ENCODE measurements around the gene CBR1. TPM values are rescaled to one million over a fixed set of nuclear protein-coding genes. Genes with fewer than 3 reads are reported as not detected.

The CBR1 gene
- total and polyA plus RNA-seq, 2 of the 13 experiments (the other 11 are each of a cell fraction or from before 2014, with no cell fraction given), result 33.7 to 38.7 TPM

- TF ChIP-seq ZNF441 (CRISPR knock-in tag; IDR thresholded peaks at IDR 0.05; ENCODE audit: borderline replicate concordance), result peak; percentile 56; the same call in 1 of the 2 replicates
- no peak for TF ChIP-seq ZNF260 (CRISPR knock-in tag; IDR thresholded peaks at IDR 0.05; ENCODE audit: borderline replicate concordance, low read depth)
- peak; percentile 68 for TF ChIP-seq PATZ1 (CRISPR knock-in tag; IDR thresholded peaks at IDR 0.05)
- no peak; the same call in 1 of the 2 replicates for TF ChIP-seq TFAP4 (IDR thresholded peaks at IDR 0.05; ENCODE audit: borderline replicate concordance, low read depth)
- TF ChIP-seq KDM5A (IDR thresholded peaks at IDR 0.05; ENCODE audit: borderline replicate concordance, low read length), result peak; percentile 61; the same call in 1 of the 2 replicates
- TF ChIP-seq ZNF720 (CRISPR knock-in tag; IDR thresholded peaks at IDR 0.05), result no peak
- TF ChIP-seq ZNF280B (CRISPR knock-in tag; IDR thresholded peaks at IDR 0.05; ENCODE audit: borderline replicate concordance), result no peak; the same call in 1 of the 2 replicates
- TF ChIP-seq DNMT3B (CRISPR knock-in tag; conservative IDR thresholded peaks at IDR 0.05), result peak; percentile 41; the same call in 1 of the 2 replicates
- TF ChIP-seq DMTF1 (CRISPR knock-in tag; IDR thresholded peaks at IDR 0.05), result no peak
- peak; percentile 59; the same call in 1 of the 2 replicates for TF ChIP-seq MYNN (CRISPR knock-in tag; IDR thresholded peaks at IDR 0.05; ENCODE audit: low read depth)
- TF ChIP-seq IKZF5 (CRISPR knock-in tag; IDR thresholded peaks at IDR 0.05), result peak; percentile 61; the same call in 1 of the 2 replicates
- peak; percentile 41 for TF ChIP-seq ZNF781 (CRISPR knock-in tag; IDR thresholded peaks at IDR 0.05; ENCODE audit: borderline replicate concordance, not compliant biosample characterization)
- peak; percentile 82 for TF ChIP-seq JARID2 (CRISPR knock-in tag; IDR thresholded peaks at IDR 0.05; ENCODE audit: insufficient replicate concordance)
- TF ChIP-seq ZNF777 (CRISPR knock-in tag; IDR thresholded peaks at IDR 0.05), result peak; percentile 83; the same call in 1 of the 2 replicates
- peak; percentile 86 for TF ChIP-seq GABPA (IDR thresholded peaks at IDR 0.05; ENCODE audit: low read depth, low read length)
- peak; percentile 92 for TF ChIP-seq GABPA (CRISPR knock-in tag; IDR thresholded peaks at IDR 0.05; ENCODE audit: low read depth)
- TF ChIP-seq ZNF580 (CRISPR knock-in tag; IDR thresholded peaks at IDR 0.05; ENCODE audit: borderline replicate concordance, low read depth), result 0 out of 2 replicates have a peak, but pooled peaks have one; percentile 18
- peak; percentile 73 for TF ChIP-seq TGIF2 (CRISPR knock-in tag; IDR thresholded peaks at IDR 0.05)
- TF ChIP-seq ZNF274 (CRISPR knock-in tag; IDR thresholded peaks at IDR 0.05), result 0 out of 2 replicates have a peak, but pooled peaks have one; percentile 15
These were observed 9.5 kb upstream of the CBR1 start, which contains the start of gene SETD4 (continued) for GRCh38 chr21:36060159-36060921.
